Stimulated activated CD8-positive, alpha-beta memory T cell treated with anti-CD3 and anti-CD28 coated beads, Interleukin-15, amount 100 ng/mL, for 4 hours (primary cell): ENCODE results near the gene ATF7.
"Not testable (repeated sequence)": the region's sequence is repeated elsewhere in the genome, so short reads cannot be mapped to it uniquely, and the experiment has no call there.

Source experiments
- DNase-seq, 2 donors: peaks; one replicate each; pipeline ENCODE4 v3.0.0-alpha.2; 2020; ENCODE audit warnings: low read depth in 2 of 2

The ATF7 gene

DNA sequence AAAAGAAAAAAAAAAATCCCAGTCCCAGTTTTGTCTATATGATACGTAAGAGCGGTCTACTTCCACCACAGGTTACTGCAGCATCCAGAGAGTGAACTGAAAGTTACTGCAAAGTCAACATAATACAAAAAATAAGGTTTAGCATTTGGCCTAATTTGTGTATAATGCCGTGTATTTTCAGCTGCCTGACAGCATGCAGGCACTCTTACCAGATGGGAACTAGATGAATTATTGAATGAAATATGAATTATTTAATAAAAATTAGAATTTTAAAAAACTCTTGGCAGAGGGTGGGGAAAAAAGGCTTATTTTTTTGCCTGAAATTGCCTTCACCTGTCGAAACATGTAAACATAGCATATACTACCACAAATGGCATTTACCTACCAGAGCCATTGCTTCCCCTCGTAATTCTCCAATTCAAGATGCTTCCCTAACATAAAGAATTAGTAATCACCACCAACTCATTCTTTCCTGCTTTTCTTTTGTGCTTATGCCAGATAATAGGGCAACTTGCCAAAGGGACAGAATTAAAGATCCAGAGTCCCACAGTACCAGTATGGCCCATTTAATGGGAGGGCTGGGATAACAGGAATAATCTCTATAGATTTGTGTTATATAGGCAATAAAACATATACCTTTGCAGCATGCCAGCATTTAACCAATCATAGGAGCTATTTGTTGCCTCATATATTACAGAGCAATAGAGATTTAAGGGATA lies 31.1 kb downstream of the ATF7 start:
- DNase-seq, result no peak

DNA sequence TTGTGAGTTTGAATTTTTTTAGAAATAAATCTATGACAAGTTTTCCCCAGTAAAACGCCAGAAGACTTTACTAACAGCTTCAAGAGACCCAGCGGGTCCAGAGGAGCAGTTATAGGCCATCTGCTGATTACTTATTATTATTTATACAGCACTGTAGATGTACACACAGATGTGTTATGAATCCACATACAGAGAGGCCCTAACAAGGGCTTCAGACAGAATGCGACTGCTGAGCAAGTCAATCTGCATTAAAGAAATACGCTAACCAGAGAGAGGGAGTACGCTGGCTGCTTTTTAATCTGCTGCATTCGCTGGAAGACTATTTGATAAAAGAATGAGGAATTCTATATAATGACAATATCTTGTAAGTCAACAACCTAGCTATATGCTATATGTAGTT lies 32.5 kb downstream of the ATF7 start:
- DNase-seq, result no peak

DNA sequence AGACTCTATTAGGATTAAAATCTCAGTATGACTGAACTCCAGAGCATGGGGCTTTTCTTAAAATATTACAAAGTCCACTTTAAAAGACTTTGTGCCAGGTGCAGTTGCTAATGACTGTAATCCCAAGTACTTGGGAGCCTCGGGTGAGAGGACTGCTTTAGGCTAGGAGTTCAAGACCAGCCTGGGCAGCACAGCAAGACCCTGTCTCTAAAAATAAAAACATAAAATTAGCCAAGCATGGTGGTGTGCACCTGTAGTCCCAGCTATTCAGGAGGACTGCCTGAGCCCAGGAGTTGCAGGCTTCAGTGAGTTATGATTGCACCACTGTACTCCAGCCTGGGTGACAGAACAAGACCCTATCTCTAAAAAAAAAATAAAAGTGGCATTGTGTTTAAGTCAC lies 33.2 kb downstream of the ATF7 start:
- DNase-seq, result no peak

DNA sequence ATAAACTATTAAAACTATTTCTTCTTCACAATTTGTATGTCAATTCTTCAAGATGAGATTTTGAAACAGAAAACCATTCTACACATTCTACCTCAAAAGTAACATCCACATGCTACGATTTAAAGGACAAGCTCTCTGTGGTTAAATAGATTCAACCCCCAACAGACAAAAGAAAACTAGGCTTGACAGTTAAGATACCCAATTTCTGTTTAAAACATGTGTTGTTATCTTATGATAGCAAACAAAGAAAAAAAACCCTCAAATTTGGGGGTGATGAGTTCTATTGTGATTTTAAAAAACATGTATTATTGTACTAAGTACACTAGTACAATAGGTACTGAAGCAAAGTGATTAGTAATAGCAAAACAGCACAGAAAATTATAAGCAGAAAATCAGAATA lies 33.8 kb downstream of the ATF7 start:
- DNase-seq, result no peak

DNA sequence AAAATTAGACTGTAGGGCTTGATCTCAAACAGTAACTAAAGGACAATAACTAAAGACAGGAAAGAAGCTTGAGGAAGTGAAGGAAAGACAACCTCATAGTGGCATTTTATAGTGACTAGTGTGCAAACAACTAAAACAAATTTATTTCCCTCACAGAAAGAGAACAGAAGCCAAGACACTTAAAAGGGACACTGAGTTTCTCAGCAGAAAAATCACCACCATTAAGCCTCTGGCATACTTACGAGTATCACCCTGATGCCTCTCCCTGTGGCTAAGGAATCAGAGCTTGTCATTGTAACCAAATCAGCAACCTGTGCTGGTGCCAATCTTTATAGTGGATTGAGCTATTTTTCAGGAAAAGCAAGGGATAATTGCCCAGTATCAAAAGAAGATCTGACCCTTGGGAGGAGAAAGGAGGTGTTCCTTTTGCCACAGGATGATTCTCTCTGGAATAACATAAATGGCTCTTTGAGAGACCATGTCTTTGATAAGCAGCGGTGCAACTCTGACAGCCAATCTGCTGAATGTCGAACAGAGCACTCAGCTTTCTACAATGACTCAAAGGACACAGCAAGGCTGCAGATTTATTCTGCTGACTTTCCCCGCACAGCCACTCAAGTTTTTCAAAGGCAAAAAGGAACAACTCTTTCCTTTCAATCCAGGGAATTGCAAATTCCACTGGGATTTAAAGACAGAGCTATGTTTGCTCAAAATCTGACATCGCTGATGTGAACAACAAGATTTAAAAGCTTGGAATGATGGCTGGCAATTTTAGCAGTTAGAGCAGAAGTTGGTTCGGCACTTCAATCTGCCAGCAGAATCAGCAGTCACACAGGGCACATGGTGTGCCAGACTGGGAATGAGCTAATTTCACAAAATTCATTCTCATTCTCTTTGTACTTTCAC lies 34.6 kb downstream of the ATF7 start:
- DNase-seq, result no peak

DNA sequence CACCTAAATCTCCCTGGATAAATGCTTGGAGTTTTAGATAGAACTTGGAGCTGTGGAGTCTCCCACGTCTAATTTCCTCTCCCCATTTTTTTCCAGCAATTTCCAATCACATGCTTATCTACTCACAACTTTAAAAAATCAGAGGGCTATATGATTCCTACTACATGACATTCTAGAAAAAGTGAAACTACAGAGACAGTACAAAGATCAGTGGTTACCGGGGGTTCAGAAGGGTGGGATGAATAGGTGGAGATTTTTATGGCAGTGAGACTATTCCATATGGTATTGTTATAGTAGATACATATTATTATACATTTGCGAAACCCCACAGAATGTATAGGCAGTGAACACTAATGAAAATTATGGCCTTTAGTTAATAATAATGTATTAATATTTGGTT lies 35.5 kb downstream of the ATF7 start:
- no peak for DNase-seq

DNA sequence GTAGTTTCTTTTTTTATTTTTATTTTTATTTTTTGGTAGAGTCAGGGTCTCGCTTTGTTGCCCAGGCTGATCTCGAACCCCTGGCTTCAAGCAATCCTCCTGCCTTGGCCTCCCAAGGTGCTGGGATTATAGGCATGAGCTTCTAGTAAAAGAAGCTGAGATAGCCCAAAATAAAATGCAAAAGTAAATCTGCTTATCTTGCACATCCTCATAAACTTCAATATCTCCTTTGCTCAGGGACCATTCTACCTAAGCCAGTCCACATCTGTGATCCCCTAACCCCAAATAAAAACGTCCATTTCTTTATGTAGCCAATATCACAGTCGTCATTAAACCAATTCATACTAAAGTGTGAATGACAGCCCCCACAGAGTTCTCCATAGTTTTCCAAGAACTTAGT lies 36.3 kb downstream of the ATF7 start:
- DNase-seq, result no peak

DNA sequence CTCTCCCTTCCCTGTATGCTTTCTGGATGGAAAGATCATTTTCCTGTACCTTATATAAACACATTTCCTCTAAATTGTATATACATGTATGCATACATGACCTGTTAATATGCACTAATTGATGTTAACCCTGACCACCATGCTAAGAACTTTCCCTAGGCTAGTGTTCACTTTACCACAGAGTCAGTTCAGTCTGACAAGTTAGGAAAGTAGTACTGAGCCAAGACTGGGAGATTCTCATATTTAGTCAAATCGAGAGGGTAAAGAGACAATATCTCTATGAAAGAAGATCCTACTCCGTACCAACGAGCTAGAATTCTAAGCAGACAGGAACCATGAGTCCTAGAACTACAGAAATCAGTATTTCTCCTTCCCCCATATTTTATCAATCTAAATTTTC lies 36.8 kb downstream of the ATF7 start:
- no peak for DNase-seq

DNA sequence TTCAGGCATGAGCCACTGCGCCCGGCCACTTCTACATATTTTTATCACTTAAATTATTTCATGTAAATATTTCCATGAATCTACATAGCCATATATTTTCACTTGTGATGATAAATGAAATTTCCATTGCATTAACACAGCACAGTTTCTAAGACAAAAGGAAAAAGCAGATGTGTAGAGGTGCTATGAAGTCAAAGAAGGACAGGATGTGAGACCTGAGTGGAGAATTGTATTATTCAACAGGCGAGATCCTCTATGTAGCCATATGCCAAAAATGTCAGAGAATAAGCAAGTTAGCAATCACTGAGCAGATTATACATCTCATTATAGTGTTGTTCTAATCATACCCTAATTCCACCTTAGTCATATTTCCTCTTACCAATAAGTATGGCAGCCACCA lies 38.1 kb downstream of the ATF7 start:
- DNase-seq, result no peak

DNA sequence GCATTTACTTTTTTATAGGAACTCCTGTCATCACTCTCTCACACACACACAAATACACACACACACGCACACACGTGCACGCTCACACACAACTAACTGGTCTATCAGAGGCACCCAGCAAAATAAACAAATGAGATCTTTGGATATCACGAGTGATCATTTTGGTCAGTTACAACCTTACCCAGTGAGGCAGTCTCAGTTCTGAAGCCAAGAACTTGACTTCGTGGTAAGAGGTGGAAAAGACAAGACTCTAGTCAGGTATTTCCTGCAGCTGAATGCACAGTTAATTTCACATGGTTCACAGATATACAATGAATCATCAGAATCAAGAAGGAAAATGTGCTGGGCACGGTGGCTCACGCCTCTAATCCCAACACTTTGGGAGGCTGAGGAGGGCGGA lies 39.4 kb downstream of the ATF7 start:
- DNase-seq, result no peak

DNA sequence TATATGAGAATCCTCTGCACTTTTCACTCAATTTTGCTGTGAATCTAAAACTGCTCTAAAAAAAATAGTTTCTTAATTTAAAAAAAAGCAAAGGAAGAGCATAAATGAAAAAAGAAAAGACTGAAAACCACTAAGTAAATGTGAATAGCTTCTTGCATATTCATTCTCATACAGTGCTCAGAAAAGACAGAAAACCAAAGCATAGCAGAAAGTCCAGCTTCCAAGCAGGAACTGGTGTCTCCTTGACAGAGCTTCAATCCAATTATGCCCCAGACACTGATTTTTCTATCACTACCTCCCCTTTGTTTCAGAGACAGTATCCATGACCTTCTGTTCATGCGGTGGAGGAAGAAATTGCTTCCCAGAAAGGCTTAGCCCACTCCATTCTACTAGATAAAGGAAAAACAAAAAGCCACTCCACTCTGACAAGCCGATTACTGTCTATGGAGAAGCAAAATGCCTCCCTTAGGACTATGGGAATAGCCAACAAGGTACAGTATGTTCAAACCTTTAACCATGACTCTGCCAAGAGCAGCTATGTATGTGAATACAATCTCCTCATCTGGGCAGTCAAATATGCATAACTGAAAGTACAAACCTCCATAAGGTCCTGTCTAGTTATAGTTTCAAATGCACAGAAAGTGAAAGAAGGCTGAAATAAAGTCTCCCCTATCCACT lies 40.6 kb downstream of the ATF7 start:
- DNase-seq, result no peak

DNA sequence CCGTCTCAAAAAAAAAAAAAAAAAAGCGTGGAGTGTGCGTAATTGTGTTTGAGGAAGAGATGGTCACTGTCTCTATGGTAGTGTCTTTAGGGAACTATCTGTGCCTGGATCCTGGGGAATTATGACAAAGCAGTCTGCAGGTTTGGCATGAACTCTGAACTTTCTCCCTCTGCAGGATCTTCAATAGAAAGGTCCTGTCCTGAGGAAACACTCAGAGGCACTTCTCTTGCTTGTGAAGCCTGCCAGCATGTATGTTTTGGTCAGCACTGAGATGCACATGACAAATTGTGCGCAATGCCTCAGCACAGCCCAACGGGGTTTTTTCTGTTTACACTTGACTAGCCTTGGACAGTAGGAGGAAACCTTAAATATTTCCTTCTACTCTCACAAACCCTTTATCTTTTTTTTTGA lies 46.6 kb downstream of the ATF7 start:
- DNase-seq, result no peak

DNA sequence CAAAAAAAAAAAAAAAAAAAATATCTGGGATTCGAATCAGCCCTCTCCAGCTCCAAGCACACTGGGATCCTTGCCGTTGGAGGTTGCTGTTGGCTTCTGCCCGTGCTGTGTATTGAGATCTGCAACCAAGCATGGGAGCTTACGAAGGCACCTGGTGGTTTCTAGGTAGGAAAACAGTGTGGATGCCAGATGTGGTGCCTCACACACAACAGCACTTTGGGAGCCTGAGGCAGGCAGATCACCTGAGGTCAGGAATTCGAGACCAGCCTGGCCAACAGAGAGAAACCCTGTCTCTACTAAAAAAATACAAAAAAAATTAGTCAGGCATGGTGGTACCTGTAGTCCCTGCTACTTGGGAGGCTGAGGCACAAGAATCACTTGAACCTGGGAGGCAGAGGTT lies 47.4 kb downstream of the ATF7 start:
- DNase-seq, result no peak

DNA sequence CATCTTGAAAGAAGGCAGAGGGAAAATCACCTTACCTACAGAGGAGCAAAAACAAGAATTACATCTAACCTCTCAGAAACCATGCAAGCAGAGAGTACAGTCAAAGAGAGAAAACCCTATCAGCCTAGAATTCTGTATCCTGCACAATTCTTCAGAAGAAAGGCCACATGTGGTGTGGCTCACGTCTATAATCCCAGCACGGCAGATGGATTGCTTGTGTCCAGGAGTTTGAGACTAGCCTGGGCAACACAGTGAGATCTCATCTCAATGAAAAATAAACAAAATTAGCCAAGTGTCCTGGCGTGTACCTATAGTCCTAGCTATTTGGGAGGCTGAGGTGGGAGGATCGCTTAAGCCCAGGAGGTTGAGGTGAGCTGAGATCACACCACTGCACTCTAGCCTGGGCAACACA lies 48.2 kb downstream of the ATF7 start:
- no peak for DNase-seq

DNA sequence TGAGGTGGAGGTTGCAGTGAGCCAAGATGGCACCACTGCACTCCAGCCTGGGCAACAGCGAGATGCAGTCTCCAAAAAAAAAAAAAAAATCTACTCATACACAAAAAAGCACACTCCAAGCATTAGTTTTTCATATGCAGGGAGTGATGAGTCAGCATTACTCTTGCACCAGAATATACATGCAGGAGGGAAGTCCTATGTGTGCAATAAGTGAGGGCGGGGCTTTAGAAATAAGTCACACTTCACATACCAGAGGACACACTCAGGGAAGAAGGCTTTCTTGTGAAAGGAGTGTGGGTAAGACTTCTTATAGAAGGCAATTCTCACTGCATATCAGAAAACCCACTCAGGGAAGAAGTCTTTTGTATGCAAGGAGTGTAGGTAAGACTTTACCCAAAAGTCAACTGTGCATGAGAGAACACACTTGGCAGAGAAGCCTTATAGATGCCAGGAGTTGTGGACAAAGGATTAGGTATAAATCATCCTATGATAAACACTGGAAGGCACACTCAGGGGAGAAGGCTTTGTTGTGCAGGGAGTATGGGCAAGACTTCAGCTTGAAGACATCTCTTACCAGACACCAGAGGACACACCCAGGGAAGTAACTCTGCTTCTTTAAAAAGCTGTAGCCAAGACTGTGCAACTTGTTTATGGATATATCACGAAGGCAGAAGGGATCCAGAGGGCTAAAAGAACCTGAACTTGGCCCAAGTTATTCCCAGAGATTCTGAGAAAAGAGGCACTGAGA lies 50.5 kb downstream of the ATF7 start:
- no peak for DNase-seq

DNA sequence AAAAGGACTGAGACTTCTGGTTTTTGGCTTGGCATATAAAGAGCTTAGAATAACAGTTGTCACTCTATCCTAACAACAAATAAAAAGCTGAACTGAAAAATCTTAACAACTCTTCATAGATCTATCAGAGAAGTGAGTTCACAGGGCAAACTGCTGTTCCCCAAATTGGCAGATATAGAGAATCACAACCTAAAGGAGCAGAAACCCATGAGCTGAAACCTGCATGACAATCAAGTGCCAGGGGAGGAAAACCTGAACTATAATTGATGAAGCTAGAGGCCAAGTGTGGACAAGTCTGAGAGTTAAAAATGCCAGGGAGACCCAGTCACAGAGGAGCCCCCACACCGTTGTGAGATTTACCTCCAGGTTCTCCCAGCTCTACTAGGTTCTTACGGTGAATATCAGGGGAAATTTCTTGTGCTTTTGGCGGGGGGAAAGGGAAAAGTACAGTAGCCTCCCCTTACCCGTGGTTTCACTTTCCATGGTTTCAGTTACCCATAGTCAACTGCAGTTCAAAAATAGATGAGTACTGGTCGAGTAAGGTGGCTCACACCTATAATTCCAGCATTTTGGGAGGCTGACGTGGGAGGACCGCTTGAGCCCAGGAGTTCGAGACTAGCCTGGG lies 53.9 kb downstream of the ATF7 start:
- DNase-seq, result no peak

DNA sequence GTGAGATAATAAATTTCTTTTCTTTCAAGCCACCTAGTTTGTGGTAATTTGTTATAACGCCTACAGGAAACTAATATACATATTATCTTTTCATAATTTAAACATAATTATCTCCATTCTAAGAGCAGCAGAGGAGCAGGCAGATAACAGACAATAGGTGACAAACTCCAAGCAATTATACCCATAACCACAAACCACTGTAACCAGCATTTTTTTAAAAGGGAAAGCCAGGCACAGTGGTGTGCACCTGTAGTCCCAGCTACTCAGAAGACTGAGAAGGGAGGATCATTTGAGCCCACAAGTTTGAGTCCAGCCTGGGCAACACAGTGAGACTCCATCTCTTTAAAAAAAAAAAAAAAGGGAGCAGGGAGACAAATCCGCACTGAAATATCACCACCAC lies 54.9 kb downstream of the ATF7 start:
- no peak for DNase-seq

DNA sequence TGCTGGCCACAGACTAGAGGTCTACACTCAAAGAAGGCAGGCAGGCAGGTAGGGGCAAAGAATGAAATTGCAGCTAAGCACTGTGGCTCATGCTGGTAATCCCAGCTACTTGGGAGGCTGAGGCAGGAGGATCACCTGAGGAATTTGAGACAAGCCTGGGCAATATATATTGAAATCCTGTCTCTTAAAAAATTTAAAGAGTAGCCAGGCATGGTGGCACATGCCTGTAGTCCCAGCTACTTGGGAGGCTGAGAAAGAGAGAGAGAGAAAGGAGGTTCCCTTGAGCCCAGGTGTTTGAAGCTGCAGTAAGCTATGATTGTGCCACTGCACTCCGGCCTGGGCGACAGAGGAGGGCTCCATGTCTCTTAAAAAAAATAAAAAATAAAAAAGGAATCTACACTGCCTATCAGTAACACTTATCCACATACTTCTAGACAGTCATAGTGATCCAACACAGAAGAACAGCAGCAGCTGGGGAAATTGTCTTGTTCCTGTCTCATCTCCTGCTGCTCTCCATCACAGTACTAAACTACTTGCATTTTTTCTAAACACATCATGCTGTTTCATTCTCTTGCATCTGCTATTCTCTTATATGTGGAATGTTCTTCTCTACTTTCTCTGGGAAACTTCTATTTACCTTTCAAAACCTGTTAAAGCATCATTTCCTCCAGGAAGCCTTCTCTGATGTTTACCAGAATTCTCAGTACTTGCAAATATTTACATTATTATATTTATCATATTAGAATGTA lies 57.2 kb downstream of the ATF7 start:
- DNase-seq, result no peak

DNA sequence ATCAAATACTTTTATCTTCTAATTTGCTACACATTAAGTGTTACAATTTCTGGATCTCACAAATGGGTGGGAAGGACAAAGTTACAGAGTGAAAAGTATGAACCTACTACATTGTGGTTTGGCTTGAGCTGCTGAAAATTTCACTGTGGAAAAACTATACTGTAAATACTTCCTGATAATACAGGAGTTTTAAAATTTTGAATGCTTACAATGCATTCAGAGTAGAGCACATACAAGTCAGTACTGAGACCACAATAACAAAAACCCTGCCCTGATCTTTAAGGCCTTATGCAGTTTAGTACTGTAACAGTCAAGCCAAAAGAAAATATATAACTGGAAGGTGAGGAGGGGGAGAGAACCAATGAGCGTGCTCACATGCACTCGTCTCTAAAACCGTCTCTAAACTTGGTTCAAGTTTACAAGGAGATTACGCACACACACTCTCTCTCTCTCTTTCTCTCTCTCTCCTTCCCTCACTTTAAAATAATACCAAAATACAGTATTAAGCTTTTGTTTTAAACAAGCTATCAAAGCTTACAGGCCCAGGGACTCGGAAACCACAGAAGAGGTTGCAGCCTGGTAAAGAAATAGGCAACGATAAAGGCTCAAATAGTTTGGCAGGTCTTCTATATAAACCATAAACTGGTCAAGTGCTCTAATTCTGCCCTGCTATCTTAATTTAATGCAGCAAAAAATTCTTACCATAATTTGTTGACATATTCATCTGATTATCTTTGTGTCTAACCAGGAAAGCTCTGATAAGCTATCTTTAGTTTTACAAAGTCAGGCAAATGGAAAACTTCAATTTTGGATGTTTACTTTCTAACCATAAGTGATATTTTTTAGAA lies 58.0 kb downstream of the ATF7 start:
- DNase-seq, result no peak

DNA sequence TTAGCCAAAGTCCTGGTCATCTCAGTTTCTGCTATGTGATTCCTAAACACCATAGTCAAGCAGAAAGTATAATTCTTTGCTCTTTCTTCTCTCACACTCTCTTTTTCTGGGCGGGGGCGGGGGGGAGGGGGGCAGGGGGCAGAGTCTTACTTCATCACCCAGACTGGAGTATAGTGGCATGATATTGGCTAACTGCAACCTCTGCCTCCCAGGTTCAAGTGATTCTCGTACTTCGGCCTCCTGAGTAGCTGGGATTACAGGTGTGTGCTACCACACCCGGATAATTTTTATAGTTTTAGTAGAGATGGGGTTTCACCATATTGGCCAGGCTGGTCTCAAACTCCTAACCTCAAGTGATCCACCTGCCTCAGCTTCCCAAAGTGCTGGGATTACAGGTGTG lies 60.8 kb downstream of the ATF7 start:
- DNase-seq, result not testable (repeated sequence)
